ENCODE data around the gene TMEM150B. TPM values are rescaled to one million over a fixed set of nuclear protein-coding genes. Genes with fewer than 3 reads are reported as not detected.

Gene TMEM150B
- total and polyA plus RNA-seq, 9 of the 15 experiments (the other 6 are each of a cell fraction or from before 2014, with no cell fraction given) = 0.47 to 1.3 (median 0.74) TPM; not detected in 2

- TF ChIP-seq PML (IDR thresholded peaks at IDR 0.05; ENCODE audit: low read length) = no peak
- TF ChIP-seq HOXB6 (CRISPR knock-in tag; IDR thresholded peaks at IDR 0.05; ENCODE audit: borderline replicate concordance) = no peak
- peak in 1 of 2 experiments; percentile 53; a peak in 2 of 4 replicates for TF ChIP-seq RAD21 (CRISPR knock-in tag; conservative IDR thresholded peaks at IDR 0.05 in 1 of 2, IDR thresholded peaks at IDR 0.05 in 1 of 2)
- no peak for TF ChIP-seq ZKSCAN1 (IDR thresholded peaks at IDR 0.05; ENCODE audit: low read depth, low read length)
- TF ChIP-seq ZNF717 (CRISPR knock-in tag; IDR thresholded peaks at IDR 0.05) = no peak
- TF ChIP-seq ERF (CRISPR knock-in tag; IDR thresholded peaks at IDR 0.05) = no peak
- TF ChIP-seq RFX1 (IDR thresholded peaks at IDR 0.05) = no peak
- TF ChIP-seq ZNF133 (CRISPR knock-in tag; IDR thresholded peaks at IDR 0.05) = no peak
- peak; percentile 83; the same call in 1 of the 2 replicates for TF ChIP-seq FOXP1 (CRISPR knock-in tag; IDR thresholded peaks at IDR 0.05)
- no peak for TF ChIP-seq ZNF77 (CRISPR knock-in tag; IDR thresholded peaks at IDR 0.05)
- TF ChIP-seq KLF10 (CRISPR knock-in tag; IDR thresholded peaks at IDR 0.05) = no peak
- TF ChIP-seq HDAC2 (IDR thresholded peaks at IDR 0.05) = peak; percentile 34; the same call in 1 of the 2 replicates
- peak in 1 of 2 experiments; percentile 64; a peak in 1 of 4 replicates for TF ChIP-seq KDM1A (IDR thresholded peaks at IDR 0.05)
- no peak for TF ChIP-seq MCM5 (IDR thresholded peaks at IDR 0.05; ENCODE audit: low read depth)
- TF ChIP-seq GTF2A2 (tag; IDR thresholded peaks at IDR 0.05) = no peak
- TF ChIP-seq PCBP1 (IDR thresholded peaks at IDR 0.05; ENCODE audit: low read depth, low read length, poor library complexity, severe bottlenecking) = no peak
- no peak for TF ChIP-seq PREB (CRISPR knock-in tag; IDR thresholded peaks at IDR 0.05)
- no peak for TF ChIP-seq HINFP (tag; conservative IDR thresholded peaks at IDR 0.05; ENCODE audit: low read depth)
- no peak for TF ChIP-seq SRSF9 (IDR thresholded peaks at IDR 0.05; ENCODE audit: borderline replicate concordance, low read depth, low read length)
- no peak for TF ChIP-seq SP2 (IDR thresholded peaks at IDR 0.05; ENCODE audit: extremely low read depth, low read depth, low read length, poor library complexity, severe bottlenecking)
- TF ChIP-seq HMGN3 (IDR thresholded peaks at IDR 0.05; ENCODE audit: borderline replicate concordance, extremely low read depth, insufficient read length, low read depth, low read length) = no peak
- TF ChIP-seq MEIS2 (IDR thresholded peaks at IDR 0.05; ENCODE audit: partially characterized antibody) = no peak
- TF ChIP-seq PHTF2 (CRISPR knock-in tag; IDR thresholded peaks at IDR 0.05) = no peak
- TF ChIP-seq HMG20B (CRISPR knock-in tag; IDR thresholded peaks at IDR 0.05) = no peak
- no peak for TF ChIP-seq ESRRB (CRISPR knock-in tag; IDR thresholded peaks at IDR 0.05; ENCODE audit: borderline replicate concordance)
- 0 out of 2 replicates have a peak, but pooled peaks have one; percentile 30 for TF ChIP-seq BCOR (IDR thresholded peaks at IDR 0.05)
- 0 out of 2 replicates have a peak, but pooled peaks have one; percentile 49 for TF ChIP-seq THRAP3 (IDR thresholded peaks at IDR 0.05; ENCODE audit: borderline replicate concordance)
These were observed 54.8 kb downstream of the TMEM150B start (continued) for GRCh38 chr19:55270172-55270942.

Data from K562 (cell line).